Measurements from ENCODE around the gene CATSPERD.

Gene CATSPERD

GRCh38 chr19:5719961-5720790, at the start of gene CATSPERD, which contains the start of gene LONP1:
Gene CATSPERD, plus strand, starts transcription at chr19:5720637. Its CDS starts 101 bp downstream, at chr19:5720738.
Gene LONP1, minus strand, starts transcription at chr19:5720146. Its CDS starts 14 bp downstream, at chr19:5720132.
- TF ChIP-seq CTCF (IDR thresholded peaks at IDR 0.05; ENCODE audit: control insufficient read depth, extremely low read depth, insufficient read depth) = peak; percentile 97
- H3K4me3 ChIP-seq (ENCODE audit: low read depth, low read length) = peak within 1 kb of the TSS; percentile 99

GRCh38 chr19:5671600-5671999, 48.8 kb upstream of the CATSPERD start:
- H3K4me3 ChIP-seq (ENCODE audit: low read depth, low read length) = no peak overlapping the region
- no peak for TF ChIP-seq CTCF (IDR thresholded peaks at IDR 0.05; ENCODE audit: control insufficient read depth, extremely low read depth, insufficient read depth)
- no peak for DNase-seq (ENCODE audit: low read depth)

More at GRCh38 chr19:5719961-5720790, at the start of gene CATSPERD, which contains the start of gene LONP1:
- peak; percentile 96 for DNase-seq (ENCODE audit: low read depth)

- no peak overlapping the region for H3K4me3 ChIP-seq (ENCODE audit: low read depth, low read length)
- TF ChIP-seq CTCF (IDR thresholded peaks at IDR 0.05; ENCODE audit: control insufficient read depth, extremely low read depth, insufficient read depth) = no peak
- no peak for DNase-seq (ENCODE audit: low read depth)
Observed at GRCh38 chr19:5672708-5673459, 47.6 kb upstream of the CATSPERD start.

GRCh38 chr19:5673752-5674151, 46.7 kb upstream of the CATSPERD start:
- H3K4me3 ChIP-seq (ENCODE audit: low read depth, low read length) = no peak overlapping the region
- TF ChIP-seq CTCF (IDR thresholded peaks at IDR 0.05; ENCODE audit: control insufficient read depth, extremely low read depth, insufficient read depth) = no peak
- no peak for DNase-seq (ENCODE audit: low read depth)

- no peak for TF ChIP-seq CTCF (IDR thresholded peaks at IDR 0.05; ENCODE audit: control insufficient read depth, extremely low read depth, insufficient read depth)
- no peak overlapping the region for H3K4me3 ChIP-seq (ENCODE audit: low read depth, low read length)
- DNase-seq (ENCODE audit: low read depth) = no peak
Observed at GRCh38 chr19:5674714-5675113, 45.7 kb upstream of the CATSPERD start.

GRCh38 chr19:5676105-5676771, 44.2 kb upstream of the CATSPERD start:
- H3K4me3 ChIP-seq (ENCODE audit: low read depth, low read length) = no peak overlapping the region
- no peak for DNase-seq (ENCODE audit: low read depth)
- no peak for TF ChIP-seq CTCF (IDR thresholded peaks at IDR 0.05; ENCODE audit: control insufficient read depth, extremely low read depth, insufficient read depth)
